KOPT-K1 (cell line): Measurements from ENCODE around the gene CLTB.

ENCODE experiments used
- H3K27ac ChIP-seq: fragments of 200-600 bp; sonication (generic); 2 replicates; pipeline ENCODE4 v1.5.1; 2016; ENCODE audit warnings: antibody characterized with exemption, mild to moderate bottlenecking, low read depth, low read length; ENCODE audit not compliant: poor library complexity, severe bottlenecking
- H3K36me3 ChIP-seq: fragments of 200-600 bp; sonication (generic); 2 replicates; pipeline ENCODE4 v1.5.1; 2017; ENCODE audit warnings: antibody characterized with exemption, mild to moderate bottlenecking, low read length, moderate library complexity; ENCODE audit not compliant: insufficient read depth
- H3K9me3 ChIP-seq: fragments of 200-600 bp; sonication (generic); 2 replicates; pipeline ENCODE4 v1.5.1; 2017; ENCODE audit warnings: antibody characterized with exemption, low read length, mild to moderate bottlenecking; ENCODE audit not compliant: insufficient read depth, poor library complexity, severe bottlenecking

Gene CLTB

DNA sequence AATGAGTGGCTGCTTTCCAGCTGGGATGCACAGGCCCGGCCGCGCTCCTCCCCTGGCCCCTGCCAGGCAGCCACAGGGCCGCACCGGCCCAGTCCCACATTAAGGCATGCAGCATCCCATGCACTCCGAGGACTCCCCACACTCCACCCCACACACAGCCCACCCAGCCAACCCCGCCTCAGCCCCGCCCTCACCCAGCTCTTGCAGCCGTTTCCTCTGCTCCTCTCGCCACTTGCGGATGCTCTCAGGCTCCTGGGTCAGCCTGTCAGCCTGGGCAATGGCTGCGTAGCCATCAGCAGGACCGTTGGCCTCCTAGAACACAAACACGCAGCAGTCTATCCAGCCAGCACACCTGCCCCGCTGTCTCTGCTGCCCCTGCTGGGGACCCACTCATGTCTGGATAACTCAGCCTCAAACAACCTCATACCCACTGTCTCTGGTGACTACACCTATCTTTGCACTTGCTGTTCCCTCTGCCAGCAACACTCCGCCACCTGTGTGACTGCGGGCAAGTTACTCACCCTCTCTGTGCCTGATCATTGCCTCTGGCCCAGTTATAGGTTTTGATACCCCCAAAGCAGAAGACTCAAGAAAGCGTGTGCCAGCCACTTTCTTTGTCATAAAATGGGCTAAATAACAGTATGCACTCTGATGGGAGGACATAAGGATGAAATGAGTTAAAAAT, 18.5 kb downstream of the CLTB start:
- Histone ChIP-seq H3K27ac (no peak overlapping the region), H3K9me3 (no peaks in the 10 kb centered on the region), H3K36me3 (peaks cover 21% of the 10 kb centered on the region; the same call in 1 of the 2 replicates)

DNA sequence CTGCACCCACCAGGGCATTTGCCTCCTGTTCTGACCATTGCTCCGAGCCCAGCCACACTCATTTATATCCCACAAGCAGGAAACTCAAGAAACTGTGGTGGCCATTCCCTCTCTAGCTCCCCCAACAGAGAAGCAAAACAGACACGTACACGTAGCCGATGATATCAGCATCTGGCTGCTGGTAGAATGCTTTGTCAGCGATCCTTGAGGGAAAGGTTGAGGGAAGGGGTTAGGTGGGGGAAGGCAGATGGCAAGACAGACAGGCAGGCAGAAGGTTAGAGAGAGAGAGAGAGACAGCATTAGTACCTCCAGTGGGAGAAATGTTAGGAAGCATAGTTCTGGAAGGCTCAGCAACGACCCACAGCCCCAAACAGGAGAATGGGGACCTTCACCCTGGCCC, 20.0 kb downstream of the CLTB start:
- Histone ChIP-seq H3K9me3 (no peaks in the 10 kb centered on the region), H3K27ac (no peak overlapping the region), H3K36me3 (peaks cover 36% of the 10 kb centered on the region; the same call in 1 of the 2 replicates)

- Histone ChIP-seq H3K9me3 (no peaks in the 10 kb centered on the region), H3K27ac (no peak overlapping the region), H3K36me3 (peaks cover 49% of the 10 kb centered on the region)
Measured at GRCh38 chr5:176394881-176395675, 21.3 kb downstream of the CLTB start.

GRCh38 chr5:176394096-176394495, 22.2 kb downstream of the CLTB start:
- H3K27ac ChIP-seq: no peak overlapping the region
- peaks cover 49% of the 10 kb centered on the region for H3K36me3 ChIP-seq
- no peaks in the 10 kb centered on the region for H3K9me3 ChIP-seq

GRCh38 chr5:176392526-176392925, 23.8 kb downstream of the CLTB start:
- peaks cover 49% of the 10 kb centered on the region for H3K36me3 ChIP-seq
- H3K9me3 ChIP-seq: no peaks in the 10 kb centered on the region
- H3K27ac ChIP-seq: no peak overlapping the region

DNA sequence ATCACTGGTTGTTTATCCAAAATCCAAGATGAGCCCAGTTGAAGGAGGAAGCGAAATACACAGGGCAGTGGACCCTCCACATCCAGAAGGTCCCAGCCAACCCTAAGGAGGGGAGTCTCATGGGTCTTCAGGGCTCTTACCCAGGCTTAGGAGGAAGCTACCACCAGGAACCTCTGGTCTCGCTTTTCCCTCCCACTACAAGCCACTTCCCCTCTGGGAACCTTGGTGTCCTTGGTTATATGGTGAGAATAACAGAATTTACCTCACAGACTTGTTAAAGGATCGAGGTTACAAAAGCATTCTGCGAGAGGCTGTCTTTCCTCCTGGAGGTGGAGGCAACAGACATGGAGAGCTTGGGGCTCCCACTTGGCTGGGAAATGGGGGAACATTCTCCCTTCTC, 24.3 kb downstream of the CLTB start:
- Histone ChIP-seq H3K36me3 (peaks cover 51% of the 10 kb centered on the region), H3K9me3 (no peaks in the 10 kb centered on the region), H3K27ac (no peak overlapping the region)

- H3K27ac ChIP-seq: no peak overlapping the region
- no peaks in the 10 kb centered on the region for H3K9me3 ChIP-seq
- peaks cover 56% of the 10 kb centered on the region for H3K36me3 ChIP-seq
Measured at GRCh38 chr5:176391479-176391878, 24.9 kb downstream of the CLTB start.

- H3K27ac ChIP-seq: peak overlapping the region; percentile 93
- H3K9me3 ChIP-seq: no peaks in the 10 kb centered on the region
- H3K36me3 ChIP-seq: peaks cover 69% of the 10 kb centered on the region
Measured at GRCh38 chr5:176389135-176390123, 26.9 kb downstream of the CLTB start.

- Histone ChIP-seq H3K9me3 (no peaks in the 10 kb centered on the region), H3K27ac (peak within 1 kb of the TSS; percentile 93), H3K36me3 (peaks cover 72% of the 10 kb centered on the region)
Measured at GRCh38 chr5:176388444-176389134, 27.8 kb downstream of the CLTB start, which contains the start of the genes HIGD2A and NOP16. Gene HIGD2A, plus strand, starts transcription at chr5:176388751. Its CDS starts 69 bp downstream, at chr5:176388820. Gene NOP16, minus strand, starts transcription at chr5:176388598. Its CDS starts 59 bp downstream, at chr5:176388539.

DNA sequence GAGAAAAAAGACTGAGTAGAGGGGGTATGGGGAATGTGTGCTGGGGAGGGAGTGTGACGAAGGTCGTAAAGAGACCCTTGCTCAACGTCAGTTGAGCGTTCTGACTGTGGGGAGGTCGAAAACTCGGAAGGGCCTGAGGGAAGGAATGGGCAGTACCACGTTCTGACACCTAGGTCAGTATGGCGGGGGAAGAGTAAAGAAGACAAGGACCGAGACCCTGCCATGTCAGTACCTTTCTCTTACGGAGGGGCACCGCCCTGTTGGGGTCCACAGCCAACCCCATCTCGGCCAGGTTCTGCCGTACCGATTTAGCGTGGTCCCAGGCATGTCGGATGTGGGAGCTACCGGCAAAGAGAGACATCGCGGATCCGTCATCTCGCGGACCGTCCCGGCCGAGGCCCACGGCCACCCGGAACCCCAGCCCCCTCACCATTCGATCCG, 28.3 kb downstream of the CLTB start:
- H3K36me3 ChIP-seq: peaks cover 72% of the 10 kb centered on the region
- no peaks in the 10 kb centered on the region for H3K9me3 ChIP-seq

GRCh38 chr5:176387384-176387925, 28.9 kb downstream of the CLTB start:
- H3K36me3 ChIP-seq: peaks cover 72% of the 10 kb centered on the region
- no peaks in the 10 kb centered on the region for H3K9me3 ChIP-seq

More for the DNA sequence above, 28.3 kb downstream of the CLTB start:
- H3K27ac ChIP-seq: peak overlapping the region; percentile 93

GRCh38 chr5:176386491-176386890, 29.8 kb downstream of the CLTB start:
- no peaks in the 10 kb centered on the region for H3K9me3 ChIP-seq
- no peak overlapping the region for H3K27ac ChIP-seq
- H3K36me3 ChIP-seq: peaks cover 72% of the 10 kb centered on the region

More at GRCh38 chr5:176387384-176387925, 28.9 kb downstream of the CLTB start:
- H3K27ac ChIP-seq: peak overlapping the region; percentile 93

DNA sequence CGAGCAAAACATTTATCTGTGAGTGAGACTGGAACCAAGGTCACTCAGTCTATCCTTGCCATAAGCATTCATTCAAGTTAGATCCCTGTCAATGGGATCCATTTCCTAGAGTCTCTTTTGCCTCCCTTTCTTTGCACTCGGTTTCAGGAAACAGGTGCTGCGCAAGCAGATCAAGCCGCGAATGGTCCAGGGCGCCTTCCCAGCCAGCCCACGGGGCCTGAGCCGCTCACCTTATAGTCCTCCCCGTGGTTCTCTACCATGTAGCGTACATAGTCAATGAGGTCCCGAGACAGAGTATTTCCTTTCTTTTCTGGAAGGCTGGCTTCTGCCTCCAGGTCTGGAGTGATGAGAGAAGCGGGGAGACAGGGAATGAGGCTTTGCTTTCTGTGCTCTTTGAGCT, 31.3 kb downstream of the CLTB start:
- Histone ChIP-seq H3K27ac (no peak overlapping the region), H3K9me3 (no peaks in the 10 kb centered on the region), H3K36me3 (peaks cover 73% of the 10 kb centered on the region)
